HG03095 (cell line): Measurements from ENCODE around the gene B3GALT4.

Source experiments
- ATAC-seq: cut with Tn5 transposase; IDR thresholded peaks from one replicate; pipeline ENCODE4 v1.9.1; 2021; ENCODE audit warnings: moderate library complexity; ENCODE audit not compliant: unreplicated experiment

Gene B3GALT4

DNA sequence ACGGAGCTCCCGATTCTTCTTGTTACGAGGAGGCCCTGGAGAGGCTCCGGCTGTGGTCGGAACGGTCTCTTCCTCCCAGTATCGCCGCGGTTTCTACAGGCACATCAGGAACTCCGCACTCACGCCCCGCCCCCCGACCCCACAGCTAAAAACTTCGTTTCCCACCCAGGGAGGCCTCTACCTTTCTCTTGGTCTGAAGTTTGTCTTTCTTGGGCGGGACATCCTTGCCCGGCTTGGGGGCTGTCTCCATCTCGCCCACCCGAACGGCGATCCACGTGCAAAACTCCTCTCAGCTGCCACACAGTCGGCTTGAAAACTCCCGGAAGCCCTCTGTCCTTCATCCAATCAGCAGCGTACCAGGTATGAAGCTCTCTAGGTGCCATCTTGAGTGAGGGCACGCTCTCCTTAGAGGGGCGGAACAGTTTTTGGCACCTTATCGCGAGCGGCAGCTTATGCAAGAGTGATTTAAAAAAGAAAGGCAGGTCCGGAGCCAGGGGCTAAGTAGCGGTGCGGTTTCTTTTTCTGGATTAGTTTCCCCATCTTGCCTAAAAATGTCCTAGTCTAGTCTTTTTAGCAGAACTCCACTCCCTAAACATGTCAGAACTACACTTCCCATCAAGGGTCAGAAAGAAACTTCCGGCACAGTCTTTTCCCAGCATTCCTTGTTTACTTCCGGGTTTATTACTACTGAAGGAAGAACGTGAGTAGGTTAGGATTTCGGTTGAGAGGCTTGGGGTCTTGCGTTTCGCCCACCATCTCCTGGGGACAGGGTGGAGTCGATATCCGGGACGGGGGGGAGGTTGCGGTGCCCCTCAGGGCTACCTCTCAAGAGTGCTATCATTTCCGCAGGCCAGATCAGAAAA is 12.2 kb downstream of the B3GALT4 start, which contains the start of the genes PFDN6 and WDR46:
TSS of gene PFDN6 (plus strand) at position 681 of the 863 bp plus-strand sequence. CDS start 256 bp downstream, outside the sequence.
TSS of gene WDR46 (minus strand) at position 319 of the 863 bp plus-strand sequence. CDS start at position 250, 69 bp downstream.
- ATAC-seq: peak; percentile 71

DNA sequence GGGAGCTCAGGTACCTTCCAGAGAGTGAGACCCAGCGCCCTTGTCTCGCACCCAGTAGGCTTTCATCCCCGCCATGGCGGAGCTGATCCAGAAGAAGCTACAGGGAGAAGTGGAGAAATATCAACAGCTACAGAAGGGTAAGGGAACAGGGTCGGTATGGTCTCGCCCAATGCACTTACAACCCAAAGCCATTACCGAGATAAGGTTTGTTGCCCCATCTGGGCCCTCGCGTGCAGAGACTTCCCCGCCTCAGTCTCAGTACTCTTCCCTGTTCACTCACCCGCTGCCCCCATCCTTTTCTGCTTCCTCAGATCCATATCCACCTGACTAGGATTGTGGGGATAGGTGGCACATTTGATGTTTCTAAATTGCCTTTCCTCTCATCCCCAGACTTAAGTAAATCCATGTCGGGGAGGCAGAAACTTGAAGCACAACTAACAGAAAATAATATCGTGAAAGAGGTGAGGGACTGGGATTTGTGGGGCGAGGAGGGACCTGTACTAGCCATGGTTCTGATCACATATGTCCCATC is 12.9 kb downstream of the B3GALT4 start:
- no peak for ATAC-seq

DNA sequence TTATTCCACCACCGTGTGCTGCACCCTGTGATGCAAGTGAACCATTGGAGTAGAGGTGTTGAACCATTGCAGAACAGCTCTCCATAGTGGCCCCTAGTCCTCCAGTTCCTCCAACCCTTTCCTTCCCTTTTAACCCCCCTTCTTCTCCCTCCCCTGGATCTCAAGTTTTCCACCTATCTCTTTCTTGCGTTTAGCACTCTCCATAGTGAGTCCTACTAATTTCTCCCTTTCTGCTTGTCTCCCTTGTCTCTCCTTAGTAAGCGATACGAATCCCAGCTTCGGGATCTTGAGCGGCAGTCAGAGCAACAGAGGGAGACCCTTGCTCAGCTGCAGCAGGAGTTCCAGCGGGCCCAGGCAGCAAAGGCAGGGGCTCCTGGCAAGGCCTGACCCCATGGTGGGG is 13.5 kb downstream of the B3GALT4 start:
- ATAC-seq: no peak

DNA sequence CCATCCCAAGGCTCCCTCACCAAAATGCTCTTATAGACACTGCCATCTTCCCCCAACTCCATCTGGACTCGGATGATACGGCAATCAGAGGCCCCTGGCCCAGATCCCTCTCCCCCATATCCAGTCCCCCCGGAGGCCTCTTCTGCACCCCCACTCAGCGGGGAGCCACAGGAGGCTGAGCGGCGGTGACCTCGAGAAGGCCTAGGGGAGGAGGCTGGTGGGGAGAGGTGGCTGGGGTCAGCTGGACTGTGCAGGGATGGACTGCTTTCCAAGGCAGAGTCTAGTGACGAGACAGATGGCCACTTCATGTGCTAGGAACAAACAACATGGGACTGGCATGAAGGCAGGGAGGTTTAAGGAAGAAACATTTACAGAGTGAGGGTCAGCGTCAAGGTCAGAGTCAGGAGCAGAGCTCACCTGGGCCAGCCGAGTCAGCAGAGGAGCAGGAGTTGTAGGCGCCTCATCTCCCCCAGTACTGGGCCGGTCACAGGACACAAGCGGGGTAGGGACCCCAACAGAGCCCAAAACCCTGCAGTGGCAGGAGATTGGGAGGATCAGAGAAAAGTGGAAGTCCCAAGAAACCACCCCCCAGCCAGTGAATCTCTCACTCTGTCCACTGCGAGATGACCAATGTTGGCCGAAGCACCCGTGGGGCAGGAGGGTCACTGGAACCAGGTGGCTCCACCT is 16.2 kb downstream of the B3GALT4 start:
- no peak for ATAC-seq

DNA sequence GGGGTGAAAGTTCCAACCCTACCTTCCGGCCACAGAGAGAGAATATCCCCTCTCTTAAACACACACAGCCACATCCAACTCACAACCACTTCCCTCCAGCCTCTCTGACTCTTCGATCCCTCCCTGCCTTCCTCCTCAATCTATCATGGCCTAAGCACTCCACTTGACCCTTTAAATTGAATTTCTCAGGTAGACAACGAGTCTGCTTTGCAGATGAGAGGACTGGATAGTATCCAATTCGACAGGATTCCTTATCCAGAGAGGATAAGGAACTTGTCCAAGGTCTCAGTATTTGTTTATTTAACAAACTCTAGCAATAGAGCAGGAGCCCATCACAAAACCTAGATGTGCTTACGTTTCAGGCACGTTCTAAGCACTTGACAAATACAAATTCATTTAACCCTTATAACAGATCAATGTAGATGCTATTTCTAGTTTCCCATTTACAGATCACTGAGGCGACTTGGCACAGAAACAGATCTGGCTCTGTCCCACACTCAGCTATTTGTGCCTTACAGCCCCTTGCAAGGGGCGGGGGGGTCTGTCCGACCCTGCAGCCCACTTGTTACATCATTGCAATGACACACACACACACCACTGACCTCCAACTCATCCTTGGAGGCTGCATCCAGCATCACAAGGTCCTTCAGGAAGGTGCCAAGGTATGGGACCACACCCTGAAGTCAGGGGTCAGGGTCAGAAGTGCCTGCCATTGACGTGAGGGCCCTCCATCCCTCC is 17.3 kb downstream of the B3GALT4 start:
- ATAC-seq: no peak

DNA sequence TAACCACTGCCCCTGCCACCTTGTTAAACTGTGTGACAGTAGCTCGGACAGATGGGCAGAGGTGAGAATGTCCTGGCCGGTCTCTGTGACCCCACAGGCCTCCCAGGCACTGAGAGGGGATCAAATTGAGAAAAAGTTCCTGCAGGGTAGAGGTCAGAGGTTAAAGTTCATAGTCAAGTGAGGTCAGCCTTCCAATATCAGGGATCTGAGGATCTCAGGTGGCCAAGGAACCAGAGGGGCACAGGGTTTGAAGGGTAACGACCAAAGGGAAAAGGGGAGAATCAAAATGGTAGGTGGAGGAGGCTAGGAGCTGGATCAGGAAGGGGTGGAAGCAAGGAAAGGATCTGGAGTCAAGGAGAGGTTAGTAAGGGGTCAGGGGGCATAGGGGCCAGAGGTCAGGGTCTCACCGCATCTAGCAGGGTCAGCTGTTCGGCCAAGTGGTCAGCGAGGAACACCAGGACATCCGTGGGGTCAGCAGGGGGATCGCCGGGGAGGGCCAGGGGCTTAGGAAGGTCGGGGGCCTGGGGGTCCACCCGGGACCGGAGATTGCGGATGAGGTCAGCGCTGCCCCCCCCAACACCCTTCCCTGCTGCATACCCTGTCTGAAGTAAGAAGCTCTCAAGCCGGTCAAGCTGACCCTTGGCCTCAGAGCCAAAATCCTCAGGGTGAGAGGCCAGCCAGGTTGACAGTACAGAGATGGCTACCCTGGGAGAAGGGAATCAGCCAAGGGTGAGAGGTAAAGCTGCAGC is 18.9 kb downstream of the B3GALT4 start:
- no peak for ATAC-seq

DNA sequence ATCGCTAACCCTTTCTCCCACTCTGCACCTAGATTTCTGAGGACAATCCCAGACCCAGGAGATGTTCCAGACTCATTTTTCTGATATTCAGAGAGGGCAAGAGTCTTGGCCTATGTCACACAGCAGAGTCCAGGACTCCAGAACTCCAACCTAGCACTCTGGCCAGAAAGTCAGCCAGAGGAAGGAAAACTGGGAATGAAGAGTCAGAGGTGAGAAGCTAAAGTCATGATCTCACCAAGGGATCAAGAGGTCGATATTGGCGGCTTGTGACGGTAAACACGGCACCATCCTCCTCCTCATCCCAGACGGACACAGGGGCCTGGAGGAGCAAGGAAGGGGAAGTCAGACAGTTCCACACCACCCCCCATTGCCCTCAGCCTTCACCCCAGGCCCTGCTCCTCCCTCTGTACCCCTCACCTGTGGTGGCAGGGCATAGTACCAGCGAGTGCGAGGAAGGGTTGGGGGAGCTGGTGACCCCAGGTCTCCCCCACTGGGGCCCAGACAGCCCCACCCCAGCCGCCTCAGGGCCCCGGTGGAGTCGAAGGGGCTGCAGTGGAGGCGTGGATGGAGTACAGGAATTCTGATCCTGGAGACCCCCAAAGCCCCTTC is 20.0 kb downstream of the B3GALT4 start:
- ATAC-seq: no peak

DNA sequence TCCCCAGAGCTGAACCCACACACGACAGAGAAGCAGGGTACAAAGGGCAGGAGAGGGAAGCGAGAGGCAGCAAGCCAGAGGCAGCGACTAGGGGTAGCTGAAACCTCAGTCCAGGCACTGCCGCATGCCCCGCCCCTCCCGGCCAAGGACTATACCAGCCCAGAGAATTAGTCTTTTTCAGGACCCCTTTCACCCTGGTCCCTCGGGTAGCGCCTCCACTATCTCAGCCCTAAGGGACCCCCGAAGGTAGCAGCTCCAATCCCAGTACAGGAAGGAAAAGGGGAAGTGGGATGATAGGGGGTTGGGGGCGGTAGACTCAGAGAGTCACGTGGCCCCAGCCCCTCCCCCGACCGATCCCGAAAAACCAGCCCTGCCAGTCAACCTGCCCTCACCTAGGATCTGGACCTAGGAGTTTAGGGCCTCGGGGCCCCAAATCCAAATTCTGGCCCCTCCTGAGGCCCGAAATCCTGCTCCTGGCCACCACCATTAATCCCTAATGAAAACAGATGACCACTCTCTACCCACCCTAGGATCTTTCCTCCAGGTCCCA is 20.6 kb downstream of the B3GALT4 start:
- no peak for ATAC-seq

DNA sequence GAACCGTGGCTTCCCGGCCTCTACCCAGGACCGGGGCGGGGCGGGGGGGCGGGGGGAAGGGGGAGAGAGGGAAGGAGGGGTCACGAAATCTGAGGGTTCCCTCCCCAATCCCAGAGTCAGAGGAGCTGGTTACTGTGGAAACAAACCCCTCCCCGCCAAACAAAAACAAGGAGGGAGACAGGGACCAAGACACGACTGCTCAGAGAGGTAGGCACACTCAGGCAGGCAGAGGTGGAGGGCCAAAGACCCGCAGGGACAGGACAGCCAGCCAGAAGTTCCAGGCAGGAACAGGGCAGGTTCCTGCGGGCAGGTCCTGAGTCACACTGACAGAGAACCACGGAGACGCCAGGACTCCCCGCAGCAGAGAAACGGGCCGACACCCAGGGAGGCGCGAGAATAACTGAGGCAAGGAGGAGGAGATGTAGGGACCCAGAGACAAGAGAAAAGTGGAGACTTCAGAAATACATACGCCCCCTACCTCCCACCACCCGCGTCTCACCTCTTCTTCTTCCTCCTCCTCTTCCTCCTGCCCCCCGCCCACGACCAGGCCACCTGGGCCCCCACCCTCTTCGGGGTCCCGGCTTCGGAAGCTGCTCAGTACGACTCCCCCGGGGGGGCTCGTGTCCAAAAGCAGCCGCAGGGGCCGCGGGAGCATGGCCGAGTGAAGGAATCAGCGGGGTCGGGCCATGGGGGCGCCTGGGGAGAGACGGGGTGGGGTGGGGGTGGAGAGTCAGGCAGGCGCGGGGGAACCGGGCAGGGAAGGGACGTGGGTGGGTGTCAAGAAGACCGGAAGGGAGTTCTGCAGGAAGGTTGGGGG is 21.2 kb downstream of the B3GALT4 start:
- ATAC-seq: no peak

DNA sequence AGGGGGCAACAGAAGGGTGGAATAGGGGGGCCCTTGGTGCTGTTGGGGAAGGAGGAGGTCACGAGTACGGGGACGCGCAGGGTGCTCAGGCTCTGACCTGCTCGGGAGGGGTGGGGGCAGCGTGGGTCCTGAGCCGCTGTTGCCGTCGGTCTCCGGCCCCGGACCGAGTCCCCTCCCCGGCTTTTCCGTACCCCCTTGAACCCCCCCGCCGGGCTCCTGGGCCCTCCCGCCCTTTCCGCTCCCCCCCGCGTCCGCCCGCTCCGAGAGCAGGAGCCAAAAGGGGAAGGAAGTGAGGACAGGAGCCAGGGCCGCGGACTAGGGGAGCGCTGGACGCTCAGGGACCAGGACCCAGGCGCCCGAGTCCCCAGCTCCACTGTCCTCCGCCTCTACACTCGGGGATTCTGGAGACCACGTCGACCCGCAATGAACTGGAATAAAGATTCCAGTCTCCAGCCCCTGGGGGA is 21.9 kb downstream of the B3GALT4 start, which contains the start of gene RGL2:
TSS of gene RGL2 (minus strand) at position 170 of the 464 bp plus-strand sequence. CDS start 332 bp downstream, outside the sequence.
- ATAC-seq: no peak

DNA sequence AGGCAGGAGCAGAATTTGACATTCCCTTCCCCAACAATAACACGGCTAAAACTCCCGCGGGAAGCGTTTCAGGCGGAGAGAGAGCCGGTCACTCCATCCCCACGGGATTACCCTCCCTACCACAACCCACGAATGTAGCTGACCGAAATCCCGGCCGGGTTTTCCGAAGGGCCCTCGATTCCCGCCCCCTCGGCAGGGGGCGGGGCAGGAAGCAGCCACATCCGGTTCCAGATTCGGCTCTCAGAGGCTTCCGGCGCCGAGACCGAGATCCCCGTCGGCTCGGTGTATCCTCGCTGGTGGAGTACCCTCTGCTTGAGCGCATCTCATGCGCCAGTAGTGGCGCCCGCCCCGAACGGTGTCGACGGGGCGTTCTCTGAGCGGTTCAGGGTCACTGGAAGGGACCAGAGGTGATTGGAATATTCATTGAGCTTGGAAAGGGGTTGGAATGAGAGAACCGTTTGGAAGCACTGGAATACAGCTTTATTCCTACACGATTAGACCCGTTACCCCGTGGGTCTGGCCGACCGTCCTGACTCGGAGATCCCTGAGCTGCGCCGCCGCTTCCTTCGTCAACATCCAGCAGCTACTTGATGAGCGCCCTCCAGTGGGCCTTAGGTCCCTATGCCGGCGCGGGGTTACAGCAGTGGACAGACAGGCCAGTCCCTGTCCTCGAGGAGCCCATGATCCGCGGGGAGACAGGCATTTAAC is 22.5 kb downstream of the B3GALT4 start:
- ATAC-seq: peak; percentile 66

DNA sequence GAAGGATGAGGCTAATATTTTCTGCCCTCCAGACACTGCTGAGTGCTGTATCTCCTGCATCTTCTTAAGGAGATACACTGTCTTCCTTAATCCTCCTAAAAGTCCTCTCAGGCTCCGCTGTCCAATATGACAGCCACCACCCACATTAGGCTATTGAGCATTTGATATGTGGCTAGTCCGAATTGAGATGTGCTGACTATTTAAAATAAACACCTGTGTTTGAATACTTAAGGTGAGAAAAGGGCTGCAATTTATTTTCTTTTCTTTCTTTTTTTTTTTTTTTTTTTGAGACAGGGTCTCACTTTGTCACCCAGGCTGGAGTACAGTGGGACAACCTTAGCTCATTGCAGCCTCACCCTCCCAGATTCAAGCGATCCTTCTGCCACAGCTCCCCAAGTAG is 25.0 kb downstream of the B3GALT4 start:
- no peak for ATAC-seq

DNA sequence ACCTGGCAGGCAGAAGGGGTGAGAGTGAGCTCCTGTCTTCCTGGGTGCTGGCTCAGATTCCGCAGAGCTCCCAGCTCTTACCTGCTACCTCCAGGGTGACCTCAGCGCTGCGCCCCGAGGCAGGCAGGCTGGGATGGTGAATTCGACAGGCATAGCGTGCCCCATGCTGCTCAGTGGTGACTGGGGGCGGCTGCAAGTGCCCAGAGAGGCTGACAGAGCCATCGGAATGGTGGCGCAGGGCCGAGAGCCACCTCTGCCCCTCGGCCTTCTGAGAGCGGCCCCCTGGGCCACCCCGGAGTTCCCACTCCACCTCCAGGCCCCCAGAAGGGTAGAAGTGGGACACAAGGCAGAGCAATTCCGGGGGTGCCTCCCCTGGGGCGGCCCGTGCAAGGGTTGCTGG is 27.3 kb downstream of the B3GALT4 start:
- no peak for ATAC-seq

DNA sequence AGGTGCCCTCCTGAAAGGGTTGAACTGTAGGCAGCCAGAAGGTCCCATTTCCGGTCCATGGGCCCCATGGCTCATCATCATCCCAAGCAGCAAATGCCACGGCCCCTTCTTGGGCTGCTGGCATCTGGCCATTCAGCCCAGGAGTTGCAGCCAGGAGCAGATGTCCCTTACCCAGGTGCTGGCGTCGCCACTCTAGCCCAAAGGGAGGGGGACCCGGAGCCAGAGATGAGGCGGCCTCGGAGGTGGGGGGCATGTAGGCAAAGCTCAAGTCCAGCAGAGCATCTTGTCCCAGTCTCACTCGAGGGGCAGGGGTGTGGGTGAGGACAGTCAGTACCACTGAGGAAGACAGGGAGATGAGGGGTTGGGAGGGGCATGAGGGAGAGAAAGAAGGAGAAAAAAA is 28.1 kb downstream of the B3GALT4 start:
- ATAC-seq: no peak

DNA sequence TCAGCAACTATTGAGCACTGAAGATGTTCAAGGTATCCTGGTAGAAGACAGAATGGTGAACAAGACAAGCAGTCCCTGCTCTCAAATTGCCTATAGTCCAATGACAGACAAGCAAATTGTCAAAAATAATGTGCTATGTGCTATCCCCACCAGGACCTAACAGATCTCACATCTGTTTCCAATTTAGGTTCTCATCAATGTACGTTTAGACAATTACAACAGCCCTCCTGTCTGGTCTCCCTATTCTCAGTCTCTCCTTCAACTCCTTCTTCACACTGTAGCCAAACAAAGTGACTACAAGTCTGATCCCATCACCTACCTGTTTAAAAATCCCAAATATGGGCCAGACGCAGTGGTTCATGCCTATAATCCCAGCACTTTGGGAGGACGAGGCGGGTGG is 29.4 kb downstream of the B3GALT4 start:
- ATAC-seq: no peak

DNA sequence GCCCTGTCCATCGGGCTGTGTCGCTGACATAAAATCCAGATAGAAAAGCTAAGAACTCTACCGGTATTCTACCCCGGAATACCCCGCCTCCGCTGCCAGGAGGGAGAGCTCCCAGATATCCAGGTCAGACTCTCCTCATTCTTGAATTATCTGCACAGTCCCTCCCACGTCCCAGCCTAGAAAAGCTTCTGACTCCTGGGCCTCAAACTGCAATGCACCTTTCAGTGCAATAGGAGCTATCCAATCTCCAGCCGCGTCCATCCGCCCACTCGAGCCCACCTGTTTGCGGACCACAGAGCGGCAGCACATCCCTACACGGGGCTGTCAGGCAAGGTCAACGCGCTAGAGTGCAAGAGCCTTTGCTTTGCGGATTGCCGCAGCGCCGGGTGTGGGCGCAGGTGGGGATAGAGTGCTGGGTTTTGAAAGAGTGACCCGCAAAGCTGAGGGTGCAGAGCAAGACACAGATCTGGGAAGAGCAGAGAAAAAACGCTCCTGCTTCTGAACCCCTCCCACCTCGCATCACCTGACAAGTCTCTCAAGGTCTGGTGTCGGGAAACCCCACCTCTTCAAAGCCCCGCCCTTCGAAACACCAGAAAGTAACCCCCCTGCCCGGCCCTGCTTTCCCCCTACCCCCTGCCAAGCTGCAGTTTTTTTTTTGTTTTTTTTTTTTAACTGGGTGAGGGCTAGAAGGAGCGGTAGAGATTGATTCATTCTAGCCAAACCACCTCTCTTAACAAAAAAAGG is 35.6 kb downstream of the B3GALT4 start:
- no peak for ATAC-seq

DNA sequence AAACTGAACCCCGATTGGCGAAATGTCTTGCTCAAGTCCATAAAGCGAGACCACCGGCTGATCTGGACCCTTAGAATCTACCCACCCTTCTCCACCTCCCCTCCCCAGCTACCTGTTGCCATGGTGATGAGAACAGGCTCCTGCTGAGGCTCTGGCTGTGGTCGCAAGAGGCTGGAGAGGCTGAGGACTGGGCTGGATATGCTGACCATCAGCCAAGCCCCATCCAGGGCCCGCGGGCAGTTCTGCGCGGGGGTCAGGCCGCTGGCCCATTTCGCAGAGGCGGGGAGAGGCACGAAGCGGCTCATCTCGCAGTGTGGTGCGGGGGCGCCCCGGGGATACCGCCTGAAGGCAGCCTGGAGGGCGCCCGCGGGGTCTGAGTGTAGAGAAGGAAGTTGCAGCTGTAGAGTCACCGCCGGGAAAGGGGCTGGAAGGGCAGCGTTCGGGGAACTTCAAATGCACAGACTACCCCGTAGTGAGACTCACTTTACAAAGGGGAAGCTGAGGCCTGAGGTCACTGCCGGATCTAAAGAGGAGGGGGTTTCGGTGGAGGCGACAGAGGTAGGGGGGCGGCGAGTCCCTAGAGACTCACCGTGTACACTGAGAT is 36.3 kb downstream of the B3GALT4 start:
- peak; percentile 4 for ATAC-seq
